ENCODE results near the gene LYRM4.

LYRM4 gene

GRCh38 chr6:5155906-5156305 is 104.8 kb downstream of the LYRM4 start:
- no peaks in the 10 kb centered on the region for H3K4me1 ChIP-seq (ENCODE audit: insufficient read depth, low read length, severe bottlenecking)
- H3F3A ChIP-seq (ENCODE audit: insufficient read depth, low read length), result no peaks in the 10 kb centered on the region
- no peak for TF ChIP-seq EZH2 (IDR thresholded peaks at IDR 0.05; ENCODE audit: borderline replicate concordance, low read length)
- TF ChIP-seq CTCF (IDR thresholded peaks at IDR 0.05; ENCODE audit: low read length), result no peak
- no peaks in the 10 kb centered on the region for H3K9me3 ChIP-seq (ENCODE audit: low read length)
- no peaks in the 10 kb centered on the region for H4K20me1 ChIP-seq (ENCODE audit: insufficient read depth, low read length)
- no peak overlapping the region for H3K9ac ChIP-seq (ENCODE audit: low read length)
- H3K79me2 ChIP-seq (ENCODE audit: insufficient read depth, low read length), result no peaks in the 10 kb centered on the region
- H3K4me2 ChIP-seq (ENCODE audit: low read length), result no peak overlapping the region
- no peak overlapping the region for H2AFZ ChIP-seq (ENCODE audit: low read length)
- no peak overlapping the region for H3K4me3 ChIP-seq (ENCODE audit: low read depth, low read length, poor library complexity, severe bottlenecking)
- no peaks in the 10 kb centered on the region for H3K36me3 ChIP-seq (ENCODE audit: insufficient read depth, low read length)
- no peaks in the 10 kb centered on the region for H3K9me2 ChIP-seq (ENCODE audit: low read depth, low read length)
- H3K27ac ChIP-seq (ENCODE audit: low read depth, low read length, poor library complexity, severe bottlenecking), result no peak overlapping the region
- H3K27me3 ChIP-seq (ENCODE audit: insufficient read depth, low read length), result no peaks in the 10 kb centered on the region

GRCh38 chr6:5153186-5153585 is 107.6 kb downstream of the LYRM4 start:
- no peaks in the 10 kb centered on the region for H4K20me1 ChIP-seq (ENCODE audit: insufficient read depth, low read length)
- H3K4me1 ChIP-seq (ENCODE audit: insufficient read depth, low read length, severe bottlenecking), result no peaks in the 10 kb centered on the region
- H3K9ac ChIP-seq (ENCODE audit: low read length), result no peak overlapping the region
- no peak overlapping the region for H2AFZ ChIP-seq (ENCODE audit: low read length)
- H3K4me3 ChIP-seq (ENCODE audit: low read depth, low read length, poor library complexity, severe bottlenecking), result no peak overlapping the region
- no peaks in the 10 kb centered on the region for H3K9me2 ChIP-seq (ENCODE audit: low read depth, low read length)
- no peaks in the 10 kb centered on the region for H3K36me3 ChIP-seq (ENCODE audit: insufficient read depth, low read length)
- no peak overlapping the region for H3K27ac ChIP-seq (ENCODE audit: low read depth, low read length, poor library complexity, severe bottlenecking)
- no peak for TF ChIP-seq CTCF (IDR thresholded peaks at IDR 0.05; ENCODE audit: low read length)
- TF ChIP-seq EZH2 (IDR thresholded peaks at IDR 0.05; ENCODE audit: borderline replicate concordance, low read length), result no peak
- no peaks in the 10 kb centered on the region for H3F3A ChIP-seq (ENCODE audit: insufficient read depth, low read length)
- H3K4me2 ChIP-seq (ENCODE audit: low read length), result no peak overlapping the region
- H3K27me3 ChIP-seq (ENCODE audit: insufficient read depth, low read length), result no peaks in the 10 kb centered on the region
- no peaks in the 10 kb centered on the region for H3K79me2 ChIP-seq (ENCODE audit: insufficient read depth, low read length)
- no peaks in the 10 kb centered on the region for H3K9me3 ChIP-seq (ENCODE audit: low read length)

- Histone ChIP-seq H3K9me2 (ENCODE audit: low read depth, low read length) (no peaks in the 10 kb centered on the region), H3K4me1 (ENCODE audit: insufficient read depth, low read length, severe bottlenecking) (no peaks in the 10 kb centered on the region), H3K27ac (ENCODE audit: low read depth, low read length, poor library complexity, severe bottlenecking) (no peak overlapping the region), H3K9me3 (ENCODE audit: low read length) (no peaks in the 10 kb centered on the region), H3K36me3 (ENCODE audit: insufficient read depth, low read length) (no peaks in the 10 kb centered on the region), H3F3A (ENCODE audit: insufficient read depth, low read length) (no peaks in the 10 kb centered on the region), H3K79me2 (ENCODE audit: insufficient read depth, low read length) (no peaks in the 10 kb centered on the region), H3K4me3 (ENCODE audit: low read depth, low read length, poor library complexity, severe bottlenecking) (no peak overlapping the region), H3K4me2 (ENCODE audit: low read length) (no peak overlapping the region), H3K9ac (ENCODE audit: low read length) (no peak overlapping the region), H4K20me1 (ENCODE audit: insufficient read depth, low read length) (no peaks in the 10 kb centered on the region), H3K27me3 (ENCODE audit: insufficient read depth, low read length) (no peaks in the 10 kb centered on the region), H2AFZ (ENCODE audit: low read length) (no peak overlapping the region)
- TF ChIP-seq EZH2 (IDR thresholded peaks at IDR 0.05; ENCODE audit: borderline replicate concordance, low read length) (no peak), CTCF (IDR thresholded peaks at IDR 0.05; ENCODE audit: low read length) (no peak)
Observed at GRCh38 chr6:5152460-5152859, 108.3 kb downstream of the LYRM4 start.

All from OCI-LY1 (cell line).